ENCODE data around the gene PLA2G15.

Gene PLA2G15

GRCh38 chr16:68264128-68265077 lies 19.2 kb downstream of the PLA2G15 start, which contains the start of gene SLC7A6 (continued):
- TF ChIP-seq ZBTB48 (tag by site-specific recombination; IDR thresholded peaks at IDR 0.05) (peak; percentile 79), RBAK (tag by site-specific recombination; IDR thresholded peaks at IDR 0.05) (no peak), ZBTB8A (tag by site-specific recombination; IDR thresholded peaks at IDR 0.05) (0 out of 2 replicates have a peak, but pooled peaks have one; percentile 31), ZNF266 (tag by site-specific recombination; IDR thresholded peaks at IDR 0.05; ENCODE audit: low read depth) (0 out of 2 replicates have a peak, but pooled peaks have one; percentile 11), ZNF561 (tag by site-specific recombination; IDR thresholded peaks at IDR 0.05; ENCODE audit: borderline replicate concordance) (peak; percentile 54; the same call in 1 of the 2 replicates), ZNF157 (tag by site-specific recombination; IDR thresholded peaks at IDR 0.05) (0 out of 2 replicates have a peak, but pooled peaks have one; percentile 35), ZNF433 (tag by site-specific recombination; IDR thresholded peaks at IDR 0.05; ENCODE audit: low read depth) (no peak), ZNF707 (tag by site-specific recombination; IDR thresholded peaks at IDR 0.05) (no peak), ZNF169 (tag by site-specific recombination; IDR thresholded peaks at IDR 0.05) (peak; percentile 77; the same call in 1 of the 2 replicates), ZSCAN4 (tag by site-specific recombination; IDR thresholded peaks at IDR 0.05) (0 out of 2 replicates have a peak, but pooled peaks have one; percentile 27), ATF2 (tag by site-specific recombination; IDR thresholded peaks at IDR 0.05; ENCODE audit: low read depth) (no peak), ZNF501 (tag by site-specific recombination; IDR thresholded peaks at IDR 0.05) (peak; percentile 44; the same call in 1 of the 2 replicates), GLIS2 (tag by site-specific recombination; IDR thresholded peaks at IDR 0.05) (peak; percentile 83), ZNF37A (tag by site-specific recombination; IDR thresholded peaks at IDR 0.05) (no peak), ZBTB10 (tag by site-specific recombination; IDR thresholded peaks at IDR 0.05) (peak; percentile 66; the same call in 1 of the 2 replicates), ZNF341 (tag by site-specific recombination; IDR thresholded peaks at IDR 0.05; ENCODE audit: low read depth) (no peak), ZNF670 (tag by site-specific recombination; IDR thresholded peaks at IDR 0.05; ENCODE audit: low read depth) (no peak), ZBTB1 (tag by site-specific recombination; IDR thresholded peaks at IDR 0.05) (no peak), ZNF658 (tag by site-specific recombination; IDR thresholded peaks at IDR 0.05) (no peak), BCL11A (tag by site-specific recombination; IDR thresholded peaks at IDR 0.05; ENCODE audit: low read depth) (peak; percentile 64; the same call in 1 of the 2 replicates), ZEB2 (tag by site-specific recombination; IDR thresholded peaks at IDR 0.05) (peak; percentile 55), PATZ1 (tag by site-specific recombination; IDR thresholded peaks at IDR 0.05) (peak; percentile 92)

Data from HEK293 (cell line).